ENCODE data around the gene MYBPHL.

DNA sequence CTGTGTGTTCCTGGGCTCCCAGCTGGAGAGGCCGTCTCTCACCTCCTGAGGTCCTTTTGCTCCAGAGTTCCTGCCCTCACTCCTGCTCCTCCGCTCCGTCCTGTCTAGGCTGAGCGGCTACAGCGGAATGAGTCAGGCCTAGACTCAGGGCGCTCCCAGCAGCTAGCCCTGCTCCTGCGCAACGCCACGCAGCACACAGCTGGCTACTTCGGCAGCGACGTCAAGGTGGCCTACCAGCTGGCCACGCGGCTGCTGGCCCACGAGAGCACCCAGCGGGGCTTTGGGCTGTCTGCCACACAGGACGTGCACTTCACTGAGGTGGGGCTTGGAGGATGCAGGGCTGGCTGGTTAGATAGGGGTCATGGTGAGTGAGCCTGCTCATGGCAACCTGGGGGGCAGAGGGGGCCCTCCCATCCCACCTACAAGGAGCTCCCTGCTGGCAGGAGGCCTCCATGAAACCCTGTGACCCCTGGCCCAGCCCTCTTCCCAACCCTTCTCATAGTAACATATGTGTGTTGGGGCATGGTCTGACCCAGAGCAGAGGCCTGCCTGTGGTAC, 39.0 kb downstream of the MYBPHL start:
- TF ChIP-seq POLR2AphosphoS5 (IDR thresholded peaks at IDR 0.05; ENCODE audit: borderline replicate concordance, low read depth, low read length) = no peak
- no peak for TF ChIP-seq EZH2 (IDR thresholded peaks at IDR 0.05)

Data from SK-N-MC (cell line).